MM.1S (cell line): ENCODE results near the gene ATXN7L3B.

Experiments
- DNase-seq: peaks from one replicate; pipeline ENCODE4 v3.0.0-alpha.2; 2015
- H2AFZ ChIP-seq: fragments of 300-600 bp; sonication (generic); 2 replicates; pipeline ENCODE4 v1.6.0; 2016; ENCODE audit warnings: antibody characterized with exemption, low read length
- H3F3A ChIP-seq: fragments of 300-600 bp; sonication (generic); 2 replicates; pipeline ENCODE4 v1.6.1; 2016; ENCODE audit warnings: mild to moderate bottlenecking, antibody characterized with exemption, low read length, moderate library complexity, mixed read lengths; ENCODE audit not compliant: insufficient read depth
- H3K27ac ChIP-seq: fragments of 300-600 bp; sonication (generic); 2 replicates; pipeline ENCODE4 v1.5.1; 2016; ENCODE audit warnings: mild to moderate bottlenecking, low read length
- H3K27me3 ChIP-seq: fragments of 300-600 bp; sonication (generic); replicated peaks from 2 replicates; pipeline ENCODE4 v1.6.0; 2016; ENCODE audit warnings: low read length; ENCODE audit not compliant: insufficient read depth
- H3K36me3 ChIP-seq: fragments of 300-600 bp; sonication (generic); replicated peaks from 2 replicates; pipeline ENCODE4 v1.6.1; 2016; ENCODE audit warnings: mild to moderate bottlenecking, low read length, mixed read lengths; ENCODE audit not compliant: insufficient read depth
- H3K4me1 ChIP-seq: fragments of 300-600 bp; sonication (generic); 2 replicates; pipeline ENCODE4 v1.6.1; 2016; ENCODE audit warnings: low read length, mixed read lengths
- H3K4me2 ChIP-seq: fragments of 300-600 bp; sonication (generic); 2 replicates; pipeline ENCODE4 v1.6.0; 2016; ENCODE audit warnings: low read depth, low read length
- H3K4me3 ChIP-seq: fragments of 300-600 bp; sonication (generic); 2 replicates; pipeline ENCODE4 v1.5.1; 2016; ENCODE audit warnings: low read length, mixed read lengths
- H3K79me2 ChIP-seq: fragments of 300-600 bp; sonication (generic); 2 replicates; pipeline ENCODE4 v1.6.1; 2016; ENCODE audit warnings: mixed run types, low read length, mixed read lengths
- H3K9ac ChIP-seq: fragments of 300-600 bp; sonication (generic); 2 replicates; pipeline ENCODE4 v1.6.1; 2016; ENCODE audit warnings: low read length, mixed read lengths
- H3K9me2 ChIP-seq: fragments of 300-600 bp; sonication (generic); replicated peaks from 2 replicates; pipeline ENCODE4 v1.6.1; 2016; ENCODE audit warnings: mild to moderate bottlenecking, low read length, mixed read lengths; ENCODE audit not compliant: insufficient read depth
- H3K9me3 ChIP-seq: fragments of 300-600 bp; sonication (generic); replicated peaks from 2 replicates; pipeline ENCODE4 v1.6.1; 2016; ENCODE audit warnings: mild to moderate bottlenecking, low read length, mixed read lengths; ENCODE audit not compliant: insufficient read depth
- H4K20me1 ChIP-seq: fragments of 300-600 bp; sonication (generic); 2 replicates; pipeline ENCODE4 v1.6.1; 2016; ENCODE audit warnings: mild to moderate bottlenecking, low read length, moderate library complexity, mixed read lengths; ENCODE audit not compliant: insufficient read depth
- EZH2 ChIP-seq: fragments of 300-600 bp; sonication (generic); optimal IDR thresholded peaks from 2 replicates; pipeline ENCODE3; 2017; ENCODE audit warnings: low read depth, mild to moderate bottlenecking, antibody characterized with exemption, low read length, mixed read lengths
- EZH2phosphoT487 ChIP-seq: fragments of 300-600 bp; sonication (generic); IDR thresholded peaks from 2 replicates; pipeline ENCODE4 v1.6.1; 2018; ENCODE audit warnings: antibody characterized with exemption, low read length
- TF ChIP-seq, protein P1 (sequence below): fragments of 300-600 bp; sonication (generic); IDR thresholded peaks from 2 replicates; pipeline ENCODE4 v1.5.1; 2016; ENCODE audit warnings: antibody characterized with exemption, low read length, mixed read lengths

The ATXN7L3B gene

GRCh38 chr12:74563927-74564326 is 26.3 kb downstream of the ATXN7L3B start:
- Histone ChIP-seq H3K4me1 (no peaks in the 10 kb centered on the region), H3K9ac (no peak overlapping the region), H3K9me3 (no peaks in the 10 kb centered on the region), H3K4me2 (no peak overlapping the region), H3K4me3 (no peak overlapping the region), H3K79me2 (no peaks in the 10 kb centered on the region), H3K27ac (no peak overlapping the region), H3F3A (no peaks in the 10 kb centered on the region), H4K20me1 (no peaks in the 10 kb centered on the region), H3K27me3 (no peaks in the 10 kb centered on the region), H2AFZ (no peak overlapping the region), H3K36me3 (no peaks in the 10 kb centered on the region), H3K9me2 (no peaks in the 10 kb centered on the region)
- TF ChIP-seq, protein P1, sequence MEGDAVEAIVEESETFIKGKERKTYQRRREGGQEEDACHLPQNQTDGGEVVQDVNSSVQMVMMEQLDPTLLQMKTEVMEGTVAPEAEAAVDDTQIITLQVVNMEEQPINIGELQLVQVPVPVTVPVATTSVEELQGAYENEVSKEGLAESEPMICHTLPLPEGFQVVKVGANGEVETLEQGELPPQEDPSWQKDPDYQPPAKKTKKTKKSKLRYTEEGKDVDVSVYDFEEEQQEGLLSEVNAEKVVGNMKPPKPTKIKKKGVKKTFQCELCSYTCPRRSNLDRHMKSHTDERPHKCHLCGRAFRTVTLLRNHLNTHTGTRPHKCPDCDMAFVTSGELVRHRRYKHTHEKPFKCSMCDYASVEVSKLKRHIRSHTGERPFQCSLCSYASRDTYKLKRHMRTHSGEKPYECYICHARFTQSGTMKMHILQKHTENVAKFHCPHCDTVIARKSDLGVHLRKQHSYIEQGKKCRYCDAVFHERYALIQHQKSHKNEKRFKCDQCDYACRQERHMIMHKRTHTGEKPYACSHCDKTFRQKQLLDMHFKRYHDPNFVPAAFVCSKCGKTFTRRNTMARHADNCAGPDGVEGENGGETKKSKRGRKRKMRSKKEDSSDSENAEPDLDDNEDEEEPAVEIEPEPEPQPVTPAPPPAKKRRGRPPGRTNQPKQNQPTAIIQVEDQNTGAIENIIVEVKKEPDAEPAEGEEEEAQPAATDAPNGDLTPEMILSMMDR = no peak
- TF ChIP-seq EZH2 = no peak
- TF ChIP-seq EZH2phosphoT487 = no peak
- peak; percentile 27 for DNase-seq

- no peak for DNase-seq
- Histone ChIP-seq H4K20me1 (no peaks in the 10 kb centered on the region), H3K79me2 (no peaks in the 10 kb centered on the region), H3K9ac (no peak overlapping the region), H3K9me2 (no peaks in the 10 kb centered on the region), H3K9me3 (no peaks in the 10 kb centered on the region), H3K4me2 (no peak overlapping the region), H3K4me3 (no peak overlapping the region), H3K27me3 (no peaks in the 10 kb centered on the region), H3K36me3 (no peaks in the 10 kb centered on the region), H3K4me1 (no peaks in the 10 kb centered on the region), H2AFZ (no peak overlapping the region), H3F3A (no peaks in the 10 kb centered on the region), H3K27ac (no peak overlapping the region)
- TF ChIP-seq EZH2 = no peak
- TF ChIP-seq, protein P1 = no peak
- no peak for TF ChIP-seq EZH2phosphoT487
Observed at GRCh38 chr12:74578486-74578885, 40.9 kb downstream of the ATXN7L3B start.

DNA sequence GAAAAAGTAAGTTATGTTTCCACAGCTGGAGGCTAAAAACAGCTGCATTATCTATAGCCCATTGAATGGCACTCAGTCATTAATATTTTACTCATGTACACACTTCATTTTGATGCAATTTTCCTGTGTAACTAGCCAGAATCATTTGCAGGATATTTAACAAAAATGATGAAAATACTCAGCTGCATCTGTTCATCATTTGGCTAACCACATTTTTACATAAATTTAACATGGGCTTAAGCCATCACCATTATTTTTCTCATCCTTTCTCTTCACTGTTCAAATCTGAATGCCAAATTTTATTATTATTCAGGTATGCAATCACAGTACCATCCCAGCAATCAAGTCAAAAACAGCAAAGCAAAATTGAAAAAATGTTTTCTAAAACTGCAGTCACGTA is 41.8 kb downstream of the ATXN7L3B start:
- TF ChIP-seq, protein P1 = no peak
- Histone ChIP-seq H3K9me2 (no peaks in the 10 kb centered on the region), H3K9me3 (no peaks in the 10 kb centered on the region), H3K79me2 (no peaks in the 10 kb centered on the region), H3K27me3 (no peaks in the 10 kb centered on the region), H3K36me3 (no peaks in the 10 kb centered on the region), H3K4me1 (no peaks in the 10 kb centered on the region), H2AFZ (no peak overlapping the region), H4K20me1 (no peaks in the 10 kb centered on the region), H3K9ac (no peak overlapping the region), H3K4me3 (no peak overlapping the region), H3K27ac (no peak overlapping the region), H3K4me2 (no peak overlapping the region), H3F3A (no peaks in the 10 kb centered on the region)
- DNase-seq = no peak
